MM.1S (cell line): ENCODE measurements around the gene ZP1.

Experiments
- EZH2 ChIP-seq: fragments of 300-600 bp; sonication (generic); optimal IDR thresholded peaks from 2 replicates; pipeline ENCODE3; 2017; ENCODE audit warnings: low read depth, mild to moderate bottlenecking, antibody characterized with exemption, low read length, mixed read lengths
- TF ChIP-seq, protein P1 (sequence below): fragments of 300-600 bp; sonication (generic); IDR thresholded peaks from 2 replicates; pipeline ENCODE4 v1.5.1; 2016; ENCODE audit warnings: antibody characterized with exemption, low read length, mixed read lengths

- TF ChIP-seq, protein P1, sequence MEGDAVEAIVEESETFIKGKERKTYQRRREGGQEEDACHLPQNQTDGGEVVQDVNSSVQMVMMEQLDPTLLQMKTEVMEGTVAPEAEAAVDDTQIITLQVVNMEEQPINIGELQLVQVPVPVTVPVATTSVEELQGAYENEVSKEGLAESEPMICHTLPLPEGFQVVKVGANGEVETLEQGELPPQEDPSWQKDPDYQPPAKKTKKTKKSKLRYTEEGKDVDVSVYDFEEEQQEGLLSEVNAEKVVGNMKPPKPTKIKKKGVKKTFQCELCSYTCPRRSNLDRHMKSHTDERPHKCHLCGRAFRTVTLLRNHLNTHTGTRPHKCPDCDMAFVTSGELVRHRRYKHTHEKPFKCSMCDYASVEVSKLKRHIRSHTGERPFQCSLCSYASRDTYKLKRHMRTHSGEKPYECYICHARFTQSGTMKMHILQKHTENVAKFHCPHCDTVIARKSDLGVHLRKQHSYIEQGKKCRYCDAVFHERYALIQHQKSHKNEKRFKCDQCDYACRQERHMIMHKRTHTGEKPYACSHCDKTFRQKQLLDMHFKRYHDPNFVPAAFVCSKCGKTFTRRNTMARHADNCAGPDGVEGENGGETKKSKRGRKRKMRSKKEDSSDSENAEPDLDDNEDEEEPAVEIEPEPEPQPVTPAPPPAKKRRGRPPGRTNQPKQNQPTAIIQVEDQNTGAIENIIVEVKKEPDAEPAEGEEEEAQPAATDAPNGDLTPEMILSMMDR = no peak
- TF ChIP-seq EZH2 = no peak
Observed at GRCh38 chr11:60864856-60865513, 2.4 kb upstream of the ZP1 start.
